ENCODE data around the gene GALC.

GRCh38 chr14:87955501-87955900 is 37.5 kb downstream of the GALC start:
- TF ChIP-seq, protein P1, sequence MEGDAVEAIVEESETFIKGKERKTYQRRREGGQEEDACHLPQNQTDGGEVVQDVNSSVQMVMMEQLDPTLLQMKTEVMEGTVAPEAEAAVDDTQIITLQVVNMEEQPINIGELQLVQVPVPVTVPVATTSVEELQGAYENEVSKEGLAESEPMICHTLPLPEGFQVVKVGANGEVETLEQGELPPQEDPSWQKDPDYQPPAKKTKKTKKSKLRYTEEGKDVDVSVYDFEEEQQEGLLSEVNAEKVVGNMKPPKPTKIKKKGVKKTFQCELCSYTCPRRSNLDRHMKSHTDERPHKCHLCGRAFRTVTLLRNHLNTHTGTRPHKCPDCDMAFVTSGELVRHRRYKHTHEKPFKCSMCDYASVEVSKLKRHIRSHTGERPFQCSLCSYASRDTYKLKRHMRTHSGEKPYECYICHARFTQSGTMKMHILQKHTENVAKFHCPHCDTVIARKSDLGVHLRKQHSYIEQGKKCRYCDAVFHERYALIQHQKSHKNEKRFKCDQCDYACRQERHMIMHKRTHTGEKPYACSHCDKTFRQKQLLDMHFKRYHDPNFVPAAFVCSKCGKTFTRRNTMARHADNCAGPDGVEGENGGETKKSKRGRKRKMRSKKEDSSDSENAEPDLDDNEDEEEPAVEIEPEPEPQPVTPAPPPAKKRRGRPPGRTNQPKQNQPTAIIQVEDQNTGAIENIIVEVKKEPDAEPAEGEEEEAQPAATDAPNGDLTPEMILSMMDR (IDR thresholded peaks at IDR 0.05) = no peak
- TF ChIP-seq, protein P2, sequence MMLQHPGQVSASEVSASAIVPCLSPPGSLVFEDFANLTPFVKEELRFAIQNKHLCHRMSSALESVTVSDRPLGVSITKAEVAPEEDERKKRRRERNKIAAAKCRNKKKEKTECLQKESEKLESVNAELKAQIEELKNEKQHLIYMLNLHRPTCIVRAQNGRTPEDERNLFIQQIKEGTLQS (CRISPR knock-in tag; conservative IDR thresholded peaks at IDR 0.05) = no peak
- TF ChIP-seq USF2 (CRISPR knock-in tag; IDR thresholded peaks at IDR 0.05) = no peak
- TF ChIP-seq, protein P3, sequence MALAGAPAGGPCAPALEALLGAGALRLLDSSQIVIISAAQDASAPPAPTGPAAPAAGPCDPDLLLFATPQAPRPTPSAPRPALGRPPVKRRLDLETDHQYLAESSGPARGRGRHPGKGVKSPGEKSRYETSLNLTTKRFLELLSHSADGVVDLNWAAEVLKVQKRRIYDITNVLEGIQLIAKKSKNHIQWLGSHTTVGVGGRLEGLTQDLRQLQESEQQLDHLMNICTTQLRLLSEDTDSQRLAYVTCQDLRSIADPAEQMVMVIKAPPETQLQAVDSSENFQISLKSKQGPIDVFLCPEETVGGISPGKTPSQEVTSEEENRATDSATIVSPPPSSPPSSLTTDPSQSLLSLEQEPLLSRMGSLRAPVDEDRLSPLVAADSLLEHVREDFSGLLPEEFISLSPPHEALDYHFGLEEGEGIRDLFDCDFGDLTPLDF (CRISPR knock-in tag; IDR thresholded peaks at IDR 0.05) = no peak

Data from WTC11 (cell line).